GDM1 (cell line): ENCODE results near the gene FRMD4B.

Source experiments
- DNase-seq: peaks from one replicate; lab custom pipeline; 2025; lab: John Stamatoyannopoulos, UW

FRMD4B gene

GRCh38 chr3:69166446-69166845, 219.4 kb downstream of the FRMD4B start:
- no peak for DNase-seq

DNA sequence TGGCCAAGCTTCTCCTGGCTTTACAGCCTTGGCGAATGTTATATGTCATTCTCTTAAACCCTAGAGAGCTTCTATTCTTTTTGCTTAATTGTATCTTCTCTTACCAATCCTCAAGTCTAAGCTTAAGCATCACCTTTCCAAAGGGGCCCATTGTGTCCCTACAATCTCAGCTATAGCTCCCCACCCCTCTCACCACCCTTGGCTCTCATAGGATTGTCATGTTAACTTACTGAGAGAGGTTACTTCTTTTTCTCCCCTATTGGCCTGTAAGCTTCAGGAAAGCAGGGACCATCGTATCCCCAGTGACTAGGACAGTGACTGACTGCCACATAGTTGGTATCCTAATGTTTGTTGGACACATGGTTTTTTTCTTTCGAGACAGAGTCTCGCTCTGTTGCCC, 220.1 kb downstream of the FRMD4B start:
- no peak for DNase-seq

GRCh38 chr3:69164296-69164695, 221.6 kb downstream of the FRMD4B start:
- no peak for DNase-seq

DNA sequence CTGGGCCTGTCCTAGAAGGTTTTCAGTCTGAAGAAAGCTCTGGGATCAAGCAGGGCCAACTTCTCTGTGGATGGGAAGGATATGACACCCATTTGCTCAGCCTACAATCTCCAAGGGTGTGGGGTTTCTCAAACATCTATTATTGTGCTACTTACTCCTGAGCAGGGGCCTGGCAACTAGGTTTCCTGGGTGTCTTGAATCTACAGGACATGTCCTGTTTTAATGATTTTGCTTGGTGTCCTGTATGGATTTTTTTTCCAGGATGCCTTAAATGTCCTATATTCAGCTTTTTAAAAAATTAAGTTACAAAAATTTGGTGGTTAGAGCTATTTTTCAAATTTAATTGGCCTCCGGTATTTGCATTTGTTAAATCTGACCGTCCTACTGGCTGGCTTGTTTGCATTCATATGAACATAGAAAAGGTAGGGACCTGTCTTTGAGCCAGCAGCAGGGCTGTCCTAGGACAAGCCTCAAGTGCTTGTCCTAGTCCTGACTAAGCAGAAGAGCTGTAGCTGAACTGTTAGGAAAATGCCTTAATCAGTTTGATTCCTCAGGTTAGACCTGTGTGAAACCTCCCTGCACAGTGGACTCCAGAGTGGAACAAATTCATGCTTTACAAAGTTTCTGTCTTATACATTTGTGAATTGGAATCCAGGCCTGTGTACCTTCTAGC, 223.4 kb downstream of the FRMD4B start:
- DNase-seq, result no peak

GRCh38 chr3:69161587-69162307, 224.1 kb downstream of the FRMD4B start:
- DNase-seq, result no peak

GRCh38 chr3:69160525-69160924, 225.4 kb downstream of the FRMD4B start:
- no peak for DNase-seq

DNA sequence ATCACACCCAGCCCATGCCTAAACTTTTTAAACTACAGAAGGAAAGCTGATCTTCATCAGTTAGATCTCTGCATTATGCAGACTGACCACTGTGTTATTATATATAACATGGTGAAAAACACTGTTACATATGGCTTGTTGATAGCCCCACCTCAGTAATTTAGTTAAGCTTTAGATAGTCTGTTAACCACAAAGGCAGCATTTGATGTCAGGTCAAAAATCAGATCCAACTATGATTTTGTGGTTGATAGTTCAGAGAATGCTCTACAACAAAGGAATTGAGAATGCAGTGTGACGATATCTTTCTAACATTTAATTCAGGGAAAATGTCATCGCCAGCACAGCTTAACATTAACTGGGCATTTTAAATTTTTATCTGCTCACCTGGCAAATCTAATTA, 225.8 kb downstream of the FRMD4B start:
- no peak for DNase-seq

GRCh38 chr3:69149586-69149985, 236.3 kb downstream of the FRMD4B start:
- DNase-seq, result no peak

DNA sequence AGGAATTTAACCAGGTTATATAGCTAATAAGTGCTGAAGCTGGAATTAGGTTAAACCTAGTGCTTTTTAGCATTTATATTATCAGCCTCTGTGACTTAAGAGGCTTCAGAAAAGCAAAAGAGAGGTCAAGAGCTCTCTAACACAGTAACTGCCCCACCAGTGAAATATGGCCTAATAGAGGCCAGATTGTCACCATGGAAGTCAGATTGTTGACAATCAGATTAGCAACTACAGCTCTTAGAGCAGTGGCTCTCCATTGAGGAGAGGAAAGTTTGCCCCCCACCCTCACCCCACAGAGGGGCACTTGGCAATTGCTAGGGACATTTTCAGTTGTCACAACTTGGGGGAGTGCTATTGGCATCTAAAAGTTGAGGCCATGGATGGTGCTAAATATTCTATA, 240.2 kb downstream of the FRMD4B start:
- DNase-seq, result no peak

- DNase-seq, result peak; percentile 12
Observed at GRCh38 chr3:69144631-69145245, 241.2 kb downstream of the FRMD4B start.

- no peak for DNase-seq
Observed at GRCh38 chr3:69143612-69144011, 242.3 kb downstream of the FRMD4B start.

DNA sequence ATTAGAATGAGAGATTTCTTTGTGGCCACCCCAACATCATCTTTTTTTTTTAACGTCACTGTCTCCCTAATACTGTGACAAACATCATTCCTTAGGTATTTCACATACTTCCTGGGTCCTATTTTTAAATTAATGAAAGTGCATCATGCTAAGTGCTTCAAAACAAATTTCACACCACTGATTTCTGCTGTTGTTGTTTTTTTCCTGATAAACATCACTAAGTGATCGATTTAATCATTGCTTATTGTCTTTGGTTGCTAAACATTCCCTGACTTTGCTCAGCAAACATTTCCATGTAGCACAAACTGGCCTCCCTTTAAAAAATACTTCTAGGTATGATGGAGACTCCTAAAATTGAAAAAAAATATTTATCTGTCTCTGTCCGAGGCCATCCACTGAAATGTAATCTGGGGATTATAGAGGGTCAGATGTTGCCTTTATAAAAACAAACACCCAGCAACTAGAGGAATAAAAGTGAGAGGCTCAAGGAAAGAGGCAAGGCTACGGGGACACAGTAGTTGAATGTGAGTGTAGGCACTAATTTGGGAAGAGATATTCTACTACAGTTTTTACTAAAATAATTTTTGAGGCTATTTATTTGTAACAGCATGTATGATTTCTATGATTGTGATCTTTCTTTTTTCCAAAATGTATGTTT, 243.0 kb downstream of the FRMD4B start:
- DNase-seq, result no peak

GRCh38 chr3:69142090-69142489, 243.8 kb downstream of the FRMD4B start:
- DNase-seq, result no peak

- DNase-seq, result no peak
Observed at GRCh38 chr3:69141313-69141712, 244.6 kb downstream of the FRMD4B start.

- DNase-seq, result no peak
Observed at GRCh38 chr3:69137412-69137811, 248.5 kb downstream of the FRMD4B start.

- no peak for DNase-seq
Observed at GRCh38 chr3:69137005-69137404, 248.9 kb downstream of the FRMD4B start.

DNA sequence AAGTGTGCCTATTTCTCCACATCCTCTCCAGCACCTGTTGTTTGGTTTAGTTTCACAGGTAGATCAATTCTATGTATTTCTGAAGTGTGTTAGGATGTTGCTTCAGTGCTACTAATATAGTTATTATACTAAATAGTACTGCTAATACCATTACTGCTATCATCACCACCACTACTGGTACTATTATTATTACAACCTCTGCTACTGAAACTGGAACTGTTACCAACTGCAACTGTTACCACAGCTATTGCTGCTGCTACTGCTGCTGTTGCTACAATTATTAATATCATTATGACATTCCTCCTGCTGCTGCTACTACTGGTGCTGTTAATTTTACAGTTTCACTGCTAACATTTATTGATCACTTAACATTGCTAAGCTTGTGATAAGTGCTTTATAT, 255.2 kb downstream of the FRMD4B start:
- DNase-seq, result no peak

DNA sequence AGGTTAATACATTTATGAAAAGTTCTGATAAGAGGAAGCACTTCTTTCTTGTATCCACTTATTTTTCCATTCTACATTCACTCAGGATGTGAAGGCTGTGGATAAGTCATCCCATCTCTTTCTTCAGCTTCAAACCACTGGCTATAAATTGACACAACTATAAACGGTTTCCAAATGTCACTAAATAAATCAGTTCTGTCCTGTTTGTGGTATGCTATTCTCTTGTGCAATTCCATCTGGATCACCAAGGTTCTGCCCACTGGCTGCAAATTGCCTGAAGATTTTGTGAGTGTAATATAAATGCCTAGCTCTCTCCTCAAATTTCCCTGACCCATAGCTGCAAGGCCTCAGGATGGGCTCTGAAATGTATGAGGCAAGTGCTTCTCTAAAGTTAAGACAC, 256.4 kb downstream of the FRMD4B start:
- no peak for DNase-seq

DNA sequence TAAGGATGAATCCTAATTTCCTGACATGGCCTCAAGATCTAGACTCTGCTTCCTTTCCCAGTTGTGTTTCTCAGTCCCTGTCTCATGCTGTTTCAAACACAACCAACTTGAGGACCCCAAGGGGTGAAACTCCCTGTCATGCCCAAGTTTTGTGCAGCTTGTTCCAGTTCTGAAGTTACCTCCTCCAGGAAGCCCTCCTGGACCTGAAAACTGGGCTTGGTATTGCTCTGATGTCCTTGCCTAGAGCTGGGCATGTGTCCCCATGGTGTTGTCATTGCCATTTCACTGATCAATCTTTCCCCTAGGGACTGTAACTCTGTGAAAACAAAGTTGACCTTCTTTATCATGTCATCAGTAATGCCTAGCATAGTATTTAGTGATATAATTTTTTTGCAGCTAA, 257.4 kb downstream of the FRMD4B start:
- no peak for DNase-seq

DNA sequence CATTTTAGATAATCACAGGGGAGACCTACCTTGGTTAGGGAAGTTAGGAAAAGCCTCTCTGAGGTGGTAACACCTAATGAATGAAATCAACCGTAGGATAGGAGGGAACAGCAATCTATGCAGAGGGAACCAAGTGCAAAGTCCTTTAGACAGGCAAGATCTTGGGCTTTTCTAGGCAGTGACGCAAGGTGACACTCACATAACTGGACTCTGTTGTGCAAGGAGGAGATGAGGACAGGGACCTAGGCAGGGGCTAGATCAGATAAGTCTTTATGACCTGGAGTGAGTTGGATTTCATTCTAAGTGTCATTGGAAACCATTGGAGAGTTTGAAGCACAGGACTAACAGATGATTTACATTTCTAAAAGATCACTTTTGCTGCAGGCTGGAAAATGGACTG, 258.9 kb downstream of the FRMD4B start:
- DNase-seq, result no peak

DNA sequence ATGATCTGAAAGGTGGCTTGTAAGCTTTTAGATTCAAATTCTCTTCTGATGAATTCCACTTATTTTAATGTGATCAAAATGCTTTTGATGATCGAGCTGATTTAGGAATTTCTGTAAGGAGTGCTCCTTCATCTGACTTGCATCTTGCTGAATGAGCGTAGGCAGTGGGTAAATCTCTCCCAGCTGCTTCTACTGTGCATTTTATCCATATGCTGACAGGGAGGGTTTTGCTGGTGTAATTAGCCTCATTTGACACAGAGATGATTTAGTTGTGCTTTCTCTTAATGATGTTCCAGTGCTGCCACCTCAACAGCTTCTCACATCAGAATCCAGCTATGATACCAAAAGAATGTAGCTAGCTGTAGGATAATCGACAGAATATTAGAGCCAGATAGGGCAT, 259.7 kb downstream of the FRMD4B start:
- no peak for DNase-seq

- DNase-seq, result no peak
Observed at GRCh38 chr3:69122403-69122802, 263.5 kb downstream of the FRMD4B start, which contains the start of gene LMOD3. Gene LMOD3 (minus strand): TSS chr3:69122595. CDS start chr3:69122386, 209 bp downstream.

GRCh38 chr3:69121950-69122349, 263.9 kb downstream of the FRMD4B start:
- DNase-seq, result no peak
